ENCODE measurements around the gene STRN4. TPM values are rescaled to one million over a fixed set of nuclear protein-coding genes. Genes with fewer than 3 reads are reported as not detected.

STRN4 gene
- total and polyA plus RNA-seq, 9 of the 15 experiments (the other 6 are each of a cell fraction or from before 2014, with no cell fraction given): 0.62 to 83.7 (median 36.9) TPM

GRCh38 chr19:46784262-46785053, 38.2 kb upstream of the STRN4 start:
- no peaks in the 10 kb centered on the region for H3K27me3 ChIP-seq (ENCODE audit: control insufficient read depth in 2 of 2, insufficient read depth in 2 of 2, low read length in 2 of 2)
- H3K4me2 ChIP-seq (ENCODE audit: insufficient read depth, low read length): peak overlapping the region; percentile 92
- ChIA-PET CTCF (ENCODE audit: low intra/inter-chr PET ratio) (no interaction called here), POLR2A (interaction anchor here (0.5 to 5.9 kb wide), 40 partner anchors 9 to 438 kb away, joined by 3 to 89 read pairs (median 5); partner anchors contain the start of genes AP2S1 and DACT3)
- no peak overlapping the region for H2AFZ ChIP-seq (ENCODE audit: low read depth, low read length)
- intact Hi-C loops (cut with micrococcal nuclease): loop anchor here (5.0 kb wide), 1 partner anchor 43 kb away; no protein-coding TSS in a partner anchor
- peaks cover 54% of the 10 kb centered on the region for H4K20me1 ChIP-seq (replicated peaks; ENCODE audit: control insufficient read depth, insufficient read depth, low read length)
- H3K4me3 ChIP-seq: peak overlapping the region; percentile 91
- H3K9me3 ChIP-seq (replicated peaks; ENCODE audit: control insufficient read depth, insufficient read depth, low read depth, low read length): no peaks in the 10 kb centered on the region
- in situ Hi-C loops (cut with MboI): no loop called here
- peak; percentile 67 to 91 (median 80) for DNase-seq (ENCODE audit: extremely low read depth in 1 of 4, low spot score in 3 of 4)
- peak overlapping the region; percentile 95 for H3K27ac ChIP-seq (ENCODE audit: extremely low read depth, low read depth, low read length)
- peaks cover 28 to 49% of the 10 kb centered on the region in 2 experiments for H3K4me1 ChIP-seq (replicated peaks in 1 of 2; ENCODE audit: control insufficient read depth in 2 of 2, insufficient read depth in 2 of 2, low read length in 2 of 2)
- WGBS (ENCODE audit: insufficient coverage, low coverage, missing lambda C conversion rate): 2% methylated on average over 17 of the region's 17 CpGs
- peaks cover 5% of the 10 kb centered on the region for H3K9me1 ChIP-seq (ENCODE audit: control insufficient read depth, insufficient read depth, low read length)
- BruUV-seq (replicated peaks): no TSS peak
- peaks cover 69% of the 10 kb centered on the region for H3K36me3 ChIP-seq (ENCODE audit: control insufficient read depth, insufficient read depth, low read length)
- peak; percentile 74 for ATAC-seq
- H3K79me2 ChIP-seq (ENCODE audit: control insufficient read depth, insufficient read depth, low read length): peaks cover 81% of the 10 kb centered on the region
- FAIRE-seq: peak; percentile 81
- peak overlapping the region; percentile 99 for H3K9ac ChIP-seq (ENCODE audit: insufficient read depth in 1 of 2, low read depth in 2 of 2, low read length in 2 of 2)
- TF ChIP-seq E2F5 (CRISPR knock-in tag; IDR thresholded peaks at IDR 0.05): peak; percentile 87; the same call in 1 of the 2 replicates
- TF ChIP-seq NFE2 (IDR thresholded peaks at IDR 0.05; ENCODE audit: low read depth): 0 out of 2 replicates have a peak, but pooled peaks have one; percentile 5
- no peak for TF ChIP-seq ZNF277 (CRISPR knock-in tag; IDR thresholded peaks at IDR 0.05; ENCODE audit: borderline replicate concordance)
- TF ChIP-seq SMARCE1 (IDR thresholded peaks at IDR 0.05): 0 out of 2 replicates have a peak, but pooled peaks have one; percentile 37
- peak; percentile 58; the same call in 1 of the 2 replicates for TF ChIP-seq NR2C2 (CRISPR knock-in tag; IDR thresholded peaks at IDR 0.05)
- peak; percentile 76 for TF ChIP-seq NR2C2 (tag; IDR thresholded peaks at IDR 0.05)
- TF ChIP-seq RHOXF2B (CRISPR knock-in tag; conservative IDR thresholded peaks at IDR 0.05): 0 out of 2 replicates have a peak, but pooled peaks have one; percentile 47
- peak; percentile 93 for TF ChIP-seq TFAP4 (CRISPR knock-in tag; IDR thresholded peaks at IDR 0.05; ENCODE audit: borderline replicate concordance)
- TF ChIP-seq FOXP1 (CRISPR knock-in tag; IDR thresholded peaks at IDR 0.05): peak; percentile 79; the same call in 1 of the 2 replicates
- TF ChIP-seq ZEB2 (IDR thresholded peaks at IDR 0.05): peak; percentile 36; the same call in 1 of the 2 replicates
- TF ChIP-seq, protein P1, sequence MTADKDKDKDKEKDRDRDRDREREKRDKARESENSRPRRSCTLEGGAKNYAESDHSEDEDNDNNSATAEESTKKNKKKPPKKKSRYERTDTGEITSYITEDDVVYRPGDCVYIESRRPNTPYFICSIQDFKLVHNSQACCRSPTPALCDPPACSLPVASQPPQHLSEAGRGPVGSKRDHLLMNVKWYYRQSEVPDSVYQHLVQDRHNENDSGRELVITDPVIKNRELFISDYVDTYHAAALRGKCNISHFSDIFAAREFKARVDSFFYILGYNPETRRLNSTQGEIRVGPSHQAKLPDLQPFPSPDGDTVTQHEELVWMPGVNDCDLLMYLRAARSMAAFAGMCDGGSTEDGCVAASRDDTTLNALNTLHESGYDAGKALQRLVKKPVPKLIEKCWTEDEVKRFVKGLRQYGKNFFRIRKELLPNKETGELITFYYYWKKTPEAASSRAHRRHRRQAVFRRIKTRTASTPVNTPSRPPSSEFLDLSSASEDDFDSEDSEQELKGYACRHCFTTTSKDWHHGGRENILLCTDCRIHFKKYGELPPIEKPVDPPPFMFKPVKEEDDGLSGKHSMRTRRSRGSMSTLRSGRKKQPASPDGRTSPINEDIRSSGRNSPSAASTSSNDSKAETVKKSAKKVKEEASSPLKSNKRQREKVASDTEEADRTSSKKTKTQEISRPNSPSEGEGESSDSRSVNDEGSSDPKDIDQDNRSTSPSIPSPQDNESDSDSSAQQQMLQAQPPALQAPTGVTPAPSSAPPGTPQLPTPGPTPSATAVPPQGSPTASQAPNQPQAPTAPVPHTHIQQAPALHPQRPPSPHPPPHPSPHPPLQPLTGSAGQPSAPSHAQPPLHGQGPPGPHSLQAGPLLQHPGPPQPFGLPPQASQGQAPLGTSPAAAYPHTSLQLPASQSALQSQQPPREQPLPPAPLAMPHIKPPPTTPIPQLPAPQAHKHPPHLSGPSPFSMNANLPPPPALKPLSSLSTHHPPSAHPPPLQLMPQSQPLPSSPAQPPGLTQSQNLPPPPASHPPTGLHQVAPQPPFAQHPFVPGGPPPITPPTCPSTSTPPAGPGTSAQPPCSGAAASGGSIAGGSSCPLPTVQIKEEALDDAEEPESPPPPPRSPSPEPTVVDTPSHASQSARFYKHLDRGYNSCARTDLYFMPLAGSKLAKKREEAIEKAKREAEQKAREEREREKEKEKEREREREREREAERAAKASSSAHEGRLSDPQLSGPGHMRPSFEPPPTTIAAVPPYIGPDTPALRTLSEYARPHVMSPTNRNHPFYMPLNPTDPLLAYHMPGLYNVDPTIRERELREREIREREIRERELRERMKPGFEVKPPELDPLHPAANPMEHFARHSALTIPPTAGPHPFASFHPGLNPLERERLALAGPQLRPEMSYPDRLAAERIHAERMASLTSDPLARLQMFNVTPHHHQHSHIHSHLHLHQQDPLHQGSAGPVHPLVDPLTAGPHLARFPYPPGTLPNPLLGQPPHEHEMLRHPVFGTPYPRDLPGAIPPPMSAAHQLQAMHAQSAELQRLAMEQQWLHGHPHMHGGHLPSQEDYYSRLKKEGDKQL (CRISPR knock-in tag; IDR thresholded peaks at IDR 0.05; ENCODE audit: borderline replicate concordance): 0 out of 2 replicates have a peak, but pooled peaks have one; percentile 51
- peak; percentile 60 for TF ChIP-seq TAF7 (tag; IDR thresholded peaks at IDR 0.05)
